Keratinocyte (primary cell): ENCODE measurements around the gene PFAS. TPM values are rescaled to one million over a fixed set of nuclear protein-coding genes. Genes with fewer than 3 reads are reported as not detected.
A peak's percentile ranks its signal among the peaks of the same experiment; 100 is the strongest.

Source experiments
- DNase-seq: peaks from one replicate; pipeline ENCODE4 v3.0.0-alpha.2; 2011; ENCODE audit warnings: low read depth, missing footprints, low spot score
- FAIRE-seq: peaks from 2 replicates; lab custom pipeline; 2011; peaks lifted over from hg19 to GRCh38; lab: Jason Lieb, UNC
- H2AFZ ChIP-seq: 2 replicates; pipeline ENCODE4 v1.6.0; 2012; ENCODE audit warnings: low read length, control low read depth, inconsistent platforms; ENCODE audit not compliant: control insufficient read depth
- H3K27ac ChIP-seq: 2 replicates; pipeline ENCODE4 v1.5.1; 2011; ENCODE audit warnings: low read length; ENCODE audit not compliant: control insufficient read depth, insufficient read depth
- H3K27me3 ChIP-seq: 3 replicates; pipeline ENCODE4 v1.6.0; 2011; ENCODE audit warnings: low read length; ENCODE audit not compliant: control insufficient read depth, insufficient read depth; ENCODE audit errors: extremely low read depth
- H3K36me3 ChIP-seq, 2 experiments: 2 replicates in 1 of 2; 3 replicates in 1 of 2; pipeline ENCODE4 v1.5.1; 2011; ENCODE audit warnings: low read length in 2 of 2, mild to moderate bottlenecking in 1 of 2; ENCODE audit not compliant: control insufficient read depth in 2 of 2, insufficient read depth in 2 of 2; ENCODE audit errors: extremely low read depth in 1 of 2
- H3K4me1 ChIP-seq: 3 replicates; pipeline ENCODE4 v1.5.1; 2011; ENCODE audit warnings: low read length; ENCODE audit not compliant: control insufficient read depth, insufficient read depth; ENCODE audit errors: extremely low read depth
- H3K4me2 ChIP-seq: 3 replicates; pipeline ENCODE4 v1.6.0; 2011; ENCODE audit warnings: low read depth, low read length; ENCODE audit not compliant: control insufficient read depth, insufficient read depth; ENCODE audit errors: extremely low read depth
- H3K4me3 ChIP-seq, 3 experiments: fragments of 200-600 bp in 1 of 3; sonication (generic) in 1 of 3; 2 replicates in 2 of 3; 3 replicates in 1 of 3; pipeline ENCODE4 v1.5.1; 2011 to 2016; ENCODE audit warnings: low read length in 3 of 3, mild to moderate bottlenecking in 3 of 3, control low read depth in 2 of 3, inconsistent platforms in 1 of 3, low read depth in 1 of 3, mixed read lengths in 1 of 3, mixed run types in 1 of 3, moderate library complexity in 1 of 3; ENCODE audit not compliant: control insufficient read depth in 2 of 3, insufficient read depth in 2 of 3; ENCODE audit errors: extremely low read depth in 1 of 3
- H3K79me2 ChIP-seq: 2 replicates; pipeline ENCODE4 v1.6.0; 2012; ENCODE audit warnings: low read length; ENCODE audit not compliant: control insufficient read depth, insufficient read depth
- H3K9ac ChIP-seq: 3 replicates; pipeline ENCODE4 v1.6.0; 2011; ENCODE audit warnings: low read length; ENCODE audit not compliant: control insufficient read depth, insufficient read depth; ENCODE audit errors: extremely low read depth
- H3K9me1 ChIP-seq: 3 replicates; pipeline ENCODE4 v1.6.0; 2011; ENCODE audit warnings: low read length; ENCODE audit not compliant: control insufficient read depth, insufficient read depth; ENCODE audit errors: extremely low read depth
- H3K9me3 ChIP-seq: 2 replicates; pipeline ENCODE4 v1.5.1; 2012; ENCODE audit warnings: low read depth, low read length; ENCODE audit not compliant: control insufficient read depth
- H4K20me1 ChIP-seq: 3 replicates; pipeline ENCODE4 v1.6.0; 2011; ENCODE audit warnings: low read length; ENCODE audit not compliant: control insufficient read depth, insufficient read depth; ENCODE audit errors: extremely low read depth
- CTCF ChIP-seq, 3 experiments: IDR thresholded peaks in 1 of 3; conservative IDR thresholded peaks in 1 of 3; optimal IDR thresholded peaks in 1 of 3; 2 replicates in 2 of 3; 3 replicates in 1 of 3; pipeline versions ENCODE3 to v1.5.1; 2011; ENCODE audit warnings: low read length in 3 of 3, mild to moderate bottlenecking in 3 of 3, moderate library complexity in 2 of 3, control low read depth in 1 of 3, inconsistent platforms in 1 of 3; ENCODE audit not compliant: insufficient read depth in 2 of 3; ENCODE audit errors: extremely low read depth in 1 of 3
- EZH2 ChIP-seq: IDR thresholded peaks from one replicate; pipeline ENCODE4 v1.6.1; 2012; ENCODE audit warnings: inconsistent platforms, mild to moderate bottlenecking, low read length, moderate library complexity
- dilution Hi-C: fragments of 300-500 bp; cut with MboI; formaldehyde crosslinking; loops from one replicate; pipeline ENCODE4 v1.7.0; 2020; ENCODE audit warnings: low sequenced_read_pairs; ENCODE audit not compliant: extremely low pct_ligation_motif_present
- polyA plus RNA-seq, 5 experiments: library from polyadenylated mRNA; depleted of rRNA in 3 of 5; stranded (reverse) in 3 of 5; stranded (forward) in 1 of 5; unstranded in 1 of 5; fragments of >200 nt; gene quantifications; 1 replicate in 1 of 5; 2 replicates in 3 of 5; 3 replicates in 1 of 5; pipeline versions ENCODE4 v1.2.1 to v1.2.3, GENCODE V29; 2011 to 2012; ENCODE audit warnings: missing spikeins in 2 of 5, low read depth in 1 of 5, low replicate concordance in 1 of 5

PFAS gene
- polyA plus RNA-seq, 1 donor (not counting 4 experiments of a cell fraction or from before 2014, with no cell fraction given), result 14.1 TPM

- H3K27me3 ChIP-seq, result no peaks in the 10 kb centered on the region
- no peak for FAIRE-seq
- peak overlapping the region; percentile 51 for H3K9ac ChIP-seq
- H3K4me2 ChIP-seq, result peak overlapping the region; percentile 67
- H3K9me3 ChIP-seq, result no peaks in the 10 kb centered on the region
- H3K36me3 ChIP-seq, result peaks cover 18 to 24% of the 10 kb centered on the region in 2 experiments
- peaks cover 20% of the 10 kb centered on the region for H3K4me1 ChIP-seq
- no peak for DNase-seq
- peak overlapping the region in 2 of 3 experiments; percentile 10 to 41 for H3K4me3 ChIP-seq
- H3K27ac ChIP-seq, result peak overlapping the region; percentile 75
- H3K9me1 ChIP-seq, result no peaks in the 10 kb centered on the region
- TF ChIP-seq EZH2, result no peak
- TF ChIP-seq CTCF (optimal IDR thresholded peaks at IDR 0.05 in 1 of 3, IDR thresholded peaks at IDR 0.05 in 1 of 3, conservative IDR thresholded peaks at IDR 0.05 in 1 of 3; ENCODE audit: extremely low read depth in 1 of 3, insufficient read depth in 2 of 3, low read length in 3 of 3), result no peak
- dilution Hi-C loops, result no loop called here
- no peaks in the 10 kb centered on the region for H3K79me2 ChIP-seq
- no peaks in the 10 kb centered on the region for H4K20me1 ChIP-seq
- no peak overlapping the region for H2AFZ ChIP-seq
Measured at GRCh38 chr17:8225813-8226535, 23.1 kb upstream of the PFAS start.

GRCh38 chr17:8226536-8227237, 22.4 kb upstream of the PFAS start:
- H3K36me3 ChIP-seq, result peaks cover 25 to 29% of the 10 kb centered on the region in 2 experiments
- no peaks in the 10 kb centered on the region for H3K9me1 ChIP-seq
- H3K79me2 ChIP-seq, result no peaks in the 10 kb centered on the region
- H4K20me1 ChIP-seq, result no peaks in the 10 kb centered on the region
- TF ChIP-seq CTCF (optimal IDR thresholded peaks at IDR 0.05 in 1 of 3, IDR thresholded peaks at IDR 0.05 in 1 of 3, conservative IDR thresholded peaks at IDR 0.05 in 1 of 3; ENCODE audit: extremely low read depth in 1 of 3, insufficient read depth in 2 of 3, low read length in 3 of 3) (no peak), EZH2 (no peak)
- H3K4me1 ChIP-seq, result peaks cover 18% of the 10 kb centered on the region
- dilution Hi-C loops, result no loop called here
- no peaks in the 10 kb centered on the region for H3K9me3 ChIP-seq
- no peak for DNase-seq
- no peak overlapping the region for H2AFZ ChIP-seq
- H3K4me3 ChIP-seq, result peak overlapping the region in 2 of 3 experiments; percentile 10 to 41
- H3K4me2 ChIP-seq, result peak overlapping the region; percentile 72
- no peak for FAIRE-seq
- peak overlapping the region; percentile 51 for H3K9ac ChIP-seq
- no peaks in the 10 kb centered on the region for H3K27me3 ChIP-seq
- H3K27ac ChIP-seq, result peak overlapping the region; percentile 75
